Measurements from ENCODE around the gene GMPPA. TPM values are rescaled to one million over a fixed set of nuclear protein-coding genes. Genes with fewer than 3 reads are reported as not detected.

Gene GMPPA
- total RNA-seq, 1 experiment from 2014 or later: 51.9 TPM

GRCh38 chr2:219506153-219506801 is 7.6 kb downstream of the GMPPA start:
- peaks cover 9% of the 10 kb centered on the region for H3K27me3 Mint-ChIP-seq (ENCODE audit: low read depth)
- peak overlapping the region; percentile 99 for H3K27ac Mint-ChIP-seq
- no peaks in the 10 kb centered on the region for H3K9me3 Mint-ChIP-seq
- TF ChIP-seq TP53 (CRISPR knock-in tag; IDR thresholded peaks at IDR 0.05) (no peak), CREB1 (CRISPR knock-in tag; IDR thresholded peaks at IDR 0.05) (no peak), CREM (CRISPR knock-in tag; IDR thresholded peaks at IDR 0.05) (no peak), NR1H2 (CRISPR knock-in tag; IDR thresholded peaks at IDR 0.05) (no peak), AFF4 (CRISPR knock-in tag; IDR thresholded peaks at IDR 0.05; ENCODE audit: borderline replicate concordance) (no peak), FOXK1 (CRISPR knock-in tag; IDR thresholded peaks at IDR 0.05) (0 out of 2 replicates have a peak, but pooled peaks have one; percentile 12), ZNF232 (CRISPR knock-in tag; IDR thresholded peaks at IDR 0.05) (no peak), RELA (CRISPR knock-in tag; IDR thresholded peaks at IDR 0.05; ENCODE audit: borderline replicate concordance) (no peak)
- H3K36me3 Mint-ChIP-seq: peaks cover 14% of the 10 kb centered on the region
- peaks cover 64% of the 10 kb centered on the region for H3K4me1 Mint-ChIP-seq
- no peak for DNase-seq (ENCODE audit: low spot score)
- CTCF ChIA-PET: interaction anchor here (1.1 to 41.3 kb wide), 9 partner anchors 13 to 228 kb away, joined by 4 to 2316 read pairs (median 10); partner anchors contain the start of genes GMPPA and SPEG
- H3K4me3 Mint-ChIP-seq: peak overlapping the region; percentile 49
- POLR2A ChIA-PET: interaction anchor here (0.7 to 2.5 kb wide), 4 partner anchors 9 to 20 kb away, joined by 3 to 19 read pairs (median 3); partner anchors contain the start of gene GMPPA
- no peak for ATAC-seq

- Mint-ChIP-seq H3K4me3 (peak overlapping the region; percentile 49), H3K27ac (peak overlapping the region; percentile 99), H3K9me3 (no peaks in the 10 kb centered on the region), H3K4me1 (peaks cover 62% of the 10 kb centered on the region), H3K36me3 (peaks cover 14% of the 10 kb centered on the region), H3K27me3 (ENCODE audit: low read depth) (peaks cover 13% of the 10 kb centered on the region)
- ATAC-seq (peak; percentile 35), DNase-seq (ENCODE audit: low spot score) (peak; percentile 70)
- POLR2A ChIA-PET: interaction anchor here (0.7 to 2.5 kb wide), 8 partner anchors 9 to 229 kb away, joined by 3 to 19 read pairs (median 3); partner anchors contain the start of genes CHPF, GMPPA and TMEM198
- CTCF ChIA-PET: interaction anchor here (1.1 to 41.3 kb wide), 10 partner anchors 13 to 229 kb away, joined by 4 to 2316 read pairs (median 10); partner anchors contain the start of genes GMPPA and SPEG
- TF ChIP-seq FOXK1 (CRISPR knock-in tag; IDR thresholded peaks at IDR 0.05): 0 out of 2 replicates have a peak, but pooled peaks have one; percentile 2
- no peak for TF ChIP-seq ATF2 (CRISPR knock-in tag; IDR thresholded peaks at IDR 0.05; ENCODE audit: borderline replicate concordance, low read depth)
- TF ChIP-seq STAT6 (CRISPR knock-in tag; conservative IDR thresholded peaks at IDR 0.05; ENCODE audit: low read depth): 0 out of 2 replicates have a peak, but pooled peaks have one; percentile 0
- TF ChIP-seq CREM (CRISPR knock-in tag; IDR thresholded peaks at IDR 0.05): 0 out of 2 replicates have a peak, but pooled peaks have one; percentile 53
- TF ChIP-seq MAX (CRISPR knock-in tag; IDR thresholded peaks at IDR 0.05): peak; percentile 65; the same call in 1 of the 2 replicates
- no peak for TF ChIP-seq E2F5 (CRISPR knock-in tag; IDR thresholded peaks at IDR 0.05)
- no peak for TF ChIP-seq CREB1 (CRISPR knock-in tag; IDR thresholded peaks at IDR 0.05)
- TF ChIP-seq JUN (CRISPR knock-in tag; IDR thresholded peaks at IDR 0.05): no peak
- no peak for TF ChIP-seq ZNF425 (CRISPR knock-in tag; conservative IDR thresholded peaks at IDR 0.05)
- TF ChIP-seq USF2 (CRISPR knock-in tag; IDR thresholded peaks at IDR 0.05): peak; percentile 28
- no peak for TF ChIP-seq ZNF317 (CRISPR knock-in tag; IDR thresholded peaks at IDR 0.05; ENCODE audit: borderline replicate concordance, low read depth)
- TF ChIP-seq NFE2L1 (CRISPR knock-in tag; IDR thresholded peaks at IDR 0.05): 0 out of 2 replicates have a peak, but pooled peaks have one; percentile 65
- TF ChIP-seq TP53 (CRISPR knock-in tag; IDR thresholded peaks at IDR 0.05): 0 out of 2 replicates have a peak, but pooled peaks have one; percentile 28
- no peak for TF ChIP-seq TCF7 (CRISPR knock-in tag; IDR thresholded peaks at IDR 0.05; ENCODE audit: low read depth)
Observed at GRCh38 chr2:219506802-219507526, 8.3 kb downstream of the GMPPA start.
